ENCODE results near the gene EMILIN3.

The EMILIN3 gene

DNA sequence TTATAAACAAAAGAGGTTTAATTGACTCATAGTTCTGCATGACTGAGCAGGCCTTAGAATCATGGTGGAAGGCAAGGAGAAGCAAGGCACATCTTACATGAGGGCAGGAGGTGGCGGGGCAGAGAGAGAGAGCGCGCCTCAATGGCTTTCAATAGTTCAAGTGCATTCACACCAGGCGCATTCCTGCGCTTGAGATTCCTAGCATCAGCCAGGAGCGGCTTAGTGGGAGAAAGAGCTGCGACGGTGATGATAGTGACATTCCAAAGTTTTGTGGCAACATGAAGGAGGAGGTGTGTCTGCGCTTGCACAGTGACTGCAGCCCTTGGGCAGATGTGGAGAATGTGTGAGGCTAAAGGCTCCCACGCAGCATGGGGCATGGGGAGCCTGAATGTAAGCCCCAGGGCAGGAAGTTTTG, 25.0 kb upstream of the EMILIN3 start:
- no peak for DNase-seq

DNA sequence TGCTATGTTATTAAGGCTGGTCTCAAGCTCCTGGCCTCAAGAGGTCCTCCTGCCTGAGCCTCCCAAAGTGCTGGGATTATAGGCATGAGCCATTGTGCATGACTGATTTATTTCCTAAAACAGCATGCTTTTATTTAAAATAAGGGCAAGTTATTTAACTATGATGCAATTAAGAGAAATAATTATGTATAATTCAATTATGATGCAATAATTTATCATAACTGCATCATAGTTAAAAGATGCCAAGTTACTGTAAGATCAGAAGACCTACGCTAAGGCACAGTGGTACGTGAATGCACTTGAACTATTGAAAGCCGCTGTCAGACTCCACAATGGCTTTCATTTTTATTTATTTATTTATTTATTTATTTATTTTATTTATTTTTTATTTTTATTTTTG, 24.3 kb upstream of the EMILIN3 start:
- no peak for DNase-seq

DNA sequence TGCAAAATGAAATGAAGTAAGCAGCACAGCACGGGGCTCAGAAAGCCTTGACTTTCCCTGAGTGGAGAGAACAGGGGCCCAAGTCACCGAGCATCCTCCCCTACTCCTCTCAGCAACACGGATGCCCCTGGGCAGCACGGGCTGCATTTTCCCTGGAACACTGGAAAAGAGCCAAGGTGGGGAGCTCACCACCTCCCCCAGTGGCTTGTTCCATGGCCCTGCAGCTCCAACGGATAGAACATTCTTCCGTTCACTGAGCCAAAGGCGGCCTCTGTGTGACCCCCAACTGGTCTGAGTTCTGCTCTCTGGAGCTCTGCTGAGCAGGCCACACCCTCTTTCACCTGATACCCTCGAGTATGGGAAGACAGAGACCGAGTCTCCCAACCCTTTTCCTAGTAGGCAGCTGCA, 20.8 kb upstream of the EMILIN3 start:
- no peak for DNase-seq

DNA sequence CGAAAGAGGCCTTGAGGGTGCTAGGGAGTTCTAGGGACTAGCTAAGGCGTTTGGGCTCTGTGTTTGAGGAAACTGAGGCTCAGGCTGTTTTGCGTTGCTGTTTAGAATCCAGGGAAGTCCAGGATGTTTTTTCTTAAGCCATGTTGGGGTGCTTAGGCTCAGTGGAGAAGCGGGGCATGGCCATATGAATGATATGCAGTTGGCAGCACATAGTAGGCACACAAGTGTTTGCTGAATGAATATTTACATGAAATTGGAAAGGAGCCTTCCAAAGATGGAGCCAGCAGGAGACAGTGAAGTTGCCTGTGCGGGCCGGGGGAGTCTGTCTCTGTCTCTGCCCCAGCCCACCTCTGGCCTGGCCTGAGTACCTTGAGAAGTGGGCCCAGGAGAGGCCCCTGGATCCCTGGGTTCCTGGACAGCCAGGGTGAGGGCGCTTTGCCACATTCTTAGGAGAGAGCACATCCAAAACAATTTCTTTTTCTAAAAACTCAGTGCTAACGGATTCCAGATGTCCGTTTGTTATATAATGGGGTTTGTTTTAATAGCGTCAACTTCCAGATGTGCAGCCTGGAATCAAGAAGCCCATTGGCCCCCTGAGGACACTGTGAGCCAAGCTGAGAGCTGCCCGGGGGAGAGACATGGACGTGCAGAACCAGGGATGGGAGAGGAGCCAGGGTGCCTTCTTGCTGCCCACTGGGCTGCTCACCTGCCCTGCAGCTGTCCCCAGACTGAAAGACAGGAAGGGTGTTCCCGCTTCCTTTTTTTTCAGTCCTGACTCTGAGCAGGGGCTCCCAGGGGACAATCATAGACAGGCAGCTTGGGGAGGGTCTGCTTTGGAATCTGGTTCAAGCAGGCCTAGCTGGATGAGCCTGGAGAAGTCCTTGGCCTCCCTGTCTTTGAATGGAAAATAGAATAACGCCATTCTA, 20.1 kb upstream of the EMILIN3 start:
- DNase-seq = no peak

DNA sequence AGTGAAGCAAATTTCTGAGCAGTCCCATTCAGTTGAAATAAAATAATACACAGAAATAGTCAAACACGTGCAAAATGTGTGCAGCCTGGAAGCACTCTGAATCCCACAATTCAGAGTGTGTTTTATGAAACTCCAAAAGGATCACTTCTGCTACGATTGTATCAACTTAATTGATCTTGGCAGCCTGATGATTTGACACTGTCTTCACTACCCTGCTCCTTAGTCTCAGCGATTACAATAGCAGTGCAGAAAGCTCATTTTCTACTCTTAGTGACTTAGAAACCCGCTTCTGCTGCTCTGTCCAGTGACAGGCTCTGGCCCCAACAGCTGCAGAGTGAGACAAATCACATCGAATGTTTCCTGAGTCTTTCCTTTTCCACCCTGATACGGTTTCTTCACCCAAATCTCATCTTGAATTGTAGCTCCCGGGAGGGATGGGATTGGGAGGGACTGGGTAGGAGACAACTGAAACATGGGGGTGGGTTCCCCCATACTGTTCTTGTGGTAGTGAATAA, 16.2 kb upstream of the EMILIN3 start:
- DNase-seq = no peak

DNA sequence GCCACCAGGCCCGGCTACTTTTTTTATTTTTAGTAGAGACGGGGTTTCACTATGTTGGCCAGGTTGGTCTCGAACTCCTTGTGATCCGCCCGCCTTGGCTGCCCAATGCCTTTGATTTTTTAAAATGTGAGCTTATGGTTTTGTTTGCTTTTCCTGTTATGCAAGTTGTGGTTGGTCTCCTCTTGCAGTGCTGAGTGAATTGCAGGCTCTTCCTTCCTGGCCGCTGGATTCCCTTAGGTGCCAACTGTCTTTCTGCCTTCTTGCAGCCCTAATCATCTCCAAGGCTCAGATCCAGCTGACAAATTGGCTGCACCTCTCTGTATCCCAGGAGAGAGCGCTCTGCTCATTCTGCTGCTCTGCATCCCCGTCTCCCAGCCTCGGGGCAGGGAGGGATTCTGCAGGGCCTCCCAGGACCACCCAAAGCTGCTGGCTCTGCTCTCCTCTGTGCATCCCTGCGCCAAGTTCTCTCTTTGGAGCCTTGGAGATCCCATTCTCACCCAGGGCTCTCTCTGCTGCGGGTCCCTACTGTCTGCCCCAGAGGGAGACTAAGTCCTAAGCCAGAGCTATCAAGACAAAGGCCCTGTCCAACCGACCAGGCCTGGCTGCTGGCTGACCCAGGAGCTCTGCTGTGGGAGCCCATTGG, 14.1 kb upstream of the EMILIN3 start:
- DNase-seq = no peak

DNA sequence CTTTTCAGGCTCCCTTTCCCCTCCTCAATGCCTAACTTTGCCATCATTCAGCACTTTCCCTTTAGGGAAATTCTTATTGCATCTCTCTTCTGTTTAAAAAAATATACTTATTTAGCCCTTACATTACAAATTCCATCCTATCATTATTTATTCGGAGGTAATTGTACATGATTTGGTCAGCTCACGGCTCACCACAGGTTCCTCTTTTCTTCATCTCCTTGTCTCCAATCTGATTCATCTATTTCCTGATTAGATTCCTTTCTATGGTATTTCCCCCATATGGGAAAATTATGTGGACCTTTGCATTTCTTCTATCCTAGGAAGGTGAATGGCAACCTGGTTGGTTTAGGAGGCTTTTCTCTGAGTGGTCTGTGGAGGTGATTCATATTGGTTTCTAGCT, 12.9 kb upstream of the EMILIN3 start:
- no peak for DNase-seq

DNA sequence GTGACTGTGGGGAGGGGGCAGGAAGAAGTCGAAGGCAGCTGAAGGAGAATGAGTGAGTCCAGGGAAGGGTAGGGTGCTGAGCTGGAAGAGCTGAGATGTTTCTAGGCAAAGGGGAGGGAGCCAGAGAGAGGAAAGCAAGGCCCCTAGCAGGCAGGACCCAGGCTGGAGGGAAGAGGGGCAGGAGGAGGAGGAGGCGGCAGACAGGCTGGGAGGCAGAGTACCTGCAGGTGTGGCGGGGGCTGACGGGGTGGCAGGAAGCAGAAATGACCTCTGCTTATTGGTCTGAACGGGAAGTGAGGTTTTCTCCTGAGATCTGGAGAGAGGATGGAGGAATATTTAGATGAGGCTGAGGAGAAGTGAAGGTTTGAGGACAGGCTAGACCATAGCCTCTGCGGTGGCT, 10.7 kb upstream of the EMILIN3 start:
- DNase-seq = no peak

DNA sequence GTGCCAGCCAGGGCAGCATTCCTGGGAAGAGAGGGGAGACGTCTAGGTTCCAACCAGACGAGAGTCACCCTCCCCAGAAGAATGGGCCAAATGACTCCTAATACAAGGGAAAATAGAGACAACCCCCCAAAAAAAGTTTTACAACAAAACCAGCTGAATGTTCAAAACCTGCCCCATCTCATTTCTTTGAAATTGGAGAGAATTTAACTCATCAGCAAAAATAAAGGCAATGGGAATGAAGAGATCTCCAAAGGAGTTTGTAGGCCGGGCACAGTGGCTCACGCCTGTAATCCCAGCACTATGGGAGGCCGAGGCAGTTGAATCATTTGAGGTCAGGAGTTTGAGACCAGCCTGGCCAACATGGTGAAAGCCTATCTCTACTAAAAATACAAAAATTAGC, 9.7 kb upstream of the EMILIN3 start:
- no peak for DNase-seq

DNA sequence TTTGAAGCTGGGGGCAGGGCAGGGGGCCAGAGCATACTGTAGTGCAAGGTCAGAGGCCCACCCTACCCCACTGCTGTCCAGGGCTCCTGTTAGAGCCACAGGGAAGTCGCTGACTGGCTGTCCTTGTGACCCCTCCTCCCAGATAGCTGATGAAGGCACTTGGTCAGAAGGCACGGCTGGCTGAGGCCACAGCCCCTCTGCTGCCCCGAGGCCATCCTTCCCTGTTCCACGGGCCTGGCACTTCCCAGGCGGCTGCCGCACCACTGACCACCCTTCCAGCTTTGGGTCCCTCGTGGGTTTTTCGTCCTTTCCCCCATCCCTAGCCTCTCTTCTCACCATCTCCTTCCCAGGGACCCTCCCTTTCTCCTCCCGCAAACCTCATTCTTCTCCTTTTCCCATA, 9.2 kb upstream of the EMILIN3 start:
- no peak for DNase-seq

DNA sequence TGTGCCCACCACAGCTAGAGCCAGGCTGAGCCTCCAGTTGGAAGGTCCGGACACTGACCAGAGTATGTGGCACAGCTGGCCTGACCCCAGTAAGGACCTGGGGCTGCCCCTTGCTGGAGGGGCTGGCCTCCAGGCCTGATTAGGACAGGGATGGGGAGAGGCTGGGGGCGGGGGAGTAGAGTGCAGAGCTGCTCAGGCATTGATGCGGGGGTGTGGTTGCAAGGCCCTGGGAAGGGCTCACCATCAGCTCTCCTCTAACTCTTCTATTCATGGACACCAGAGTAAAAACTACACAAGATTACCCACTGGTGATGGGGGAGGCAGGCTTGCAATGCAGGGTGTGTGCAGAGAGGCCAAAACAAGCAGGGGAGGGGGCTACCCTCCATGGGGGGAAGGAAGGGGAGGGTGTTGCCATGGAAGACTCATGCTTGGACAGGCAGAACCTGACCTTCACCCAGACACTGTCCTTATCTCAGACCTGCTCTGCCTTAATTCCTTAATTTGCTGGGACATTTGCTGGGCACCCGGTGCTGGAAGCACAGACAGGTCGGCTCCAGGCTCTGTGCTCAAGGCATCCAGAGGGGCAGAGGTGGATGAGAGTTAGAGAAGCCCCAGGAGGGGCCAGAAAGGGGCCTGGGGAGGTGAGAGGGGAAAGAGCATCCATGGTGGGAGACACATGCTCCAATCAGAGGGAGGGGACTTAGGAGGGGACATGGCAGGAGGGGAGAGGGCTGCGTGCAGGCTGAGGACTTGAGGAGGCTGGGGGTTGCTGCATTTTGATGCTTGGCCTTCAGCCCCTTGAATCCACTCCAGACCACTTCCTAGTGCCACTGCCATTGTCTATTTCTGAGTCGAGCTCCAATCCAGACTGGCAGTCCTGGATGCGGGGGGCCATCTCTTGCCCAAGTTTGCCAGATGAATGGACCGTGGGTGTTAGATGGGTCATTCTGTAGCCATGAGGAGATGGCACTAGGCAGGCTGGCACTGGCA, 7.6 kb upstream of the EMILIN3 start:
- no peak for DNase-seq

DNA sequence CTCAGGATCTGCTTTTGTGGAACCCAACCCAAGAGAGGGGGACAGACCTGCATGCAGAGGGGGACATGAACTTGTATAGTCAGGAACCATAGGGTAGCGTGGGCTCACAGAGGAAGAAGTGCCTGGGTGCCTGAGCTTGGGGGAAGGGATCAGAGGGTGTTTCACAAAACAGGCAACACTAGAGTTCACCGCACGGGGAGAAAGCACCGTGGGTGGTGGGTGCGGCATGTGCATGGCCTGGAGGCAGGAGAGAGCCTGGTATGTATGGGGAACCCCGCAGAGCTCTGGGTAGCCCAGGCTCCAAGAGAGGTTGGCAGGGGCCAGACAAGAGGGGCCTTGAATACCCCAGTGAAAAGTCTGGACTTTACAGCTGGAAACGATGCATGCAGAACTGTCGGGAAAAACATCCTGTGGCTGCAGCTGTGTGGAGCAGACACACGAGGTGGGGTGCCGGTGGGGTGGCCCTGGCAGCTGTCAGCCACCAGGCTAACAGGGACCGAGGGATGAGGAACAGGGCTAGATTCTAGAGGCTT, 6.7 kb upstream of the EMILIN3 start:
- no peak for DNase-seq

DNA sequence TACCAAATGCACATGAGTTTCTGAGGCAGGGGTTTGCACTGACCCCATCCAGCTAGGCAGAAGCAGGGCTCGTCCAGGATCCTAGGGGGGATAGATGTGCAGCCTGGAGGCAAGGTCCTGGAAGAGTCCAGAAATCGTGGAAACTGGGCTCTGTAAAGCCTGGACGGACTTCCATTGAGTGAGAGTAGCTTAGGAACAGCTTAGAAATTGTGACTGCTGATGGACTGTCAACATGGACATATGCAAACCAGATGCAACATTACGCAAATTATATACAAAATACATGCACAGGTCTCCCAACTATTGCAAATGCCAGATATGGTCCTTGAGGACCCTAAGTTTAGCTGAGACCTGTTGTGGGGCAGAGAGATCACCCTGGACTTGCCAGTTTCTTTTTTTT, 4.8 kb upstream of the EMILIN3 start:
- DNase-seq = no peak

DNA sequence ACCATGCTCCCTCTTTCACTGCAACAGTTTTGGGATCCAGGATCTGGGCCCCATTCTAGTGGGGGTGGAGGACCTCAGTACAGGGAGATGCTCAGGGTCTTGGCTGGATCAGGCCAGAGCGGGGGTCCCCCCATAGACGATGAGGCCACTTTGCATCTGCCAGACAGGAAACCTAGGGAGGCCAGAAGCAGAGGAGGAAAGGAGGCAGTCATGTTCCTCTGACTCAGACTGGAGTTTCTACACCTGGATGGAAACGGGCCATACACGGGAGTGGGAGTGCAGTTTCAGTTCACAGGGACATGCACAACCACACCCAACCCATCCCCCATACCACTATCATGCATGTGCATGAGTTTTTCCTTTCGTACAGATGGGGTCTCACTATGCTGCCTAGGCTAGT, 3.6 kb upstream of the EMILIN3 start:
- no peak for DNase-seq

DNA sequence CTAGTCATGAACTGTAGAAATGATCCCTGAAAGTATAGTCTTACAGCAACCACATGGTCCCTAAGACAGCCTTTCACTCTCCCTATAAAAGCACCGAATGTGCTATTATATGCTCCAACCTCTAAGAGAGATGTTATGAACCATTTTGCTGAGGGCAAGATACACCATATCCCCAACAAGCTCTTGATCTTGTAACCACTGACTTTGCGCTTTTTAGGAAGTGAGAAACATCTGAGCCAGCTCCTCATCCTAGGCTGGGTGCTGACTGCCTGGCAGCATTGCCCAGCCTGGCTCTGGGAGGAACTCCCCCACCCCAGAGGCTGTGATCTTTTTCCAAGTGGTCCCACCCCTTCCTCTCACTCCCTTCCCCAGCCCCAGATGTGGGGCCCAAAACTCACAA, 3.1 kb upstream of the EMILIN3 start:
- no peak for DNase-seq

DNA sequence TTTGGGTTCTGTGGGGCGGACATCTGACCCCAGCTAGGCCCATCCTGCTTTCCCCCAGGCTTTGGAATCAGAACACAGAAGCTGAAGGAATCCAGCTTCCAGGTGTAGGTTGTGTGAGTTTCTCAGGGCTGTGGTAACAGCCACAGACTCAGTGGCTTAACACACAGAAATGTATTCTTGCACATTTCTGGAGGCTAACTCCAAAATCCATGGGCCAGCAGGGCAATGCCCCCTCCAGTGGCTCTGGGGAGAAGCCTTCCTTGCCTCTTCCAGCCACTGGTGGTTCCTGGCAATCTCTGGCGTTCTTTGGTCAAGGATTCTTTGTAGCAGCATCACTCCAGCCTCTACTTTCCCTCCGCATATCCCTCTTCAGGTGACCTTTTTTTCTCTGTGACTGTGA, 1.3 kb upstream of the EMILIN3 start:
- no peak for DNase-seq

DNA sequence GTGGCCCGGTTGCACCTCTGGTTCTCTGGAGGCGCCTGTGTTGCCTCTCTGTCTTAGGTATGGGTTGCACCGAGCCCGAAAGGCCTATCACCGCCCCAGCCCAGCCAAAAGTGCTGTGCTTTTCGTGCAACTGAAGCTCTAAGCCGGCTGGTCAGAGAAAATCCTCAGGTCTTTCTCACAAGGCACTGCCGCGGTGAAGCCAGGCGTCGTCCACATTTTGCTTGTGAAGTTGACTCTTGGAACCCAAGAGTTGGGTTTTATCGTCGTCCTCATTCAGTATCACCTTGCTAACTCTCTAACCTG, 726 bp upstream of the EMILIN3 start:
- DNase-seq = no peak

DNA sequence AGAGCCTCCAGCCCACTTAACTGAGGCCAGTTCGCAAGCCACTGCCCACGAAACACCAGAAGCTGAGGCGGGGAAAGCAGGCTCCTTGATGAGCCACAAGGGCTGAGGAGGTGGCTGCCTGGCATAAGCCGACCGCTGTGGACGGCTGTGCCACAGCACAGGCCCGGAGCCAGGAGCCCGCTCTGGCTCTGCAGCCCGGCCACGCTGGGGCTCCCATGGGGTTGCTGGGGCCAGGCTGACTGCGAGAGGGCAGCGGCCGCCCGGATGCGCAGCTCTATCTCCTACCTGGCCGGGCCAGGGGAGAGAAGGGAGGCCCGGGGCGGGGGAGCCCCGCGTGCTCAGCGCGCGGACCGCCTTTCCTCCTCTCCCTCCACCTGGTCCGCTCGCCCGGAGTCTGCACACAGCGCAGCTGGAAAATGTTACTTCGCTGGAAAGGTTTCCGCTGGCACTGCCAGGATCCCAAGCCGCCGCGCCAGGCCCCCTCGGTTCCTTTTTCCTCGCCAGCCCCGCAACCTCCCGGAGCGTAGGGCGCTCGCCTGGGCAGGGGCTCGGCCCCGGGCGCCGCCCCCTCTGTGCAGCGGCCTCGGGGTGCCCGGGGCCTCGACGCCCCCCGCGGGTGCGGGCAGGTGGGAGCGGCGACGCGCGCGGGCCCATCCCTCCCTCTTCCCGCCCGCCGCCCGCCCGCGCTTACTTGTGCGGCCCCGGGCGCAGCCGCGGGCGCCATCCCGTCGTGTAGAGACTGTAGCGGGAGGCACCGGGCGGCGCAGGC, 657 bp downstream of the EMILIN3 start:
- no peak for DNase-seq

DNA sequence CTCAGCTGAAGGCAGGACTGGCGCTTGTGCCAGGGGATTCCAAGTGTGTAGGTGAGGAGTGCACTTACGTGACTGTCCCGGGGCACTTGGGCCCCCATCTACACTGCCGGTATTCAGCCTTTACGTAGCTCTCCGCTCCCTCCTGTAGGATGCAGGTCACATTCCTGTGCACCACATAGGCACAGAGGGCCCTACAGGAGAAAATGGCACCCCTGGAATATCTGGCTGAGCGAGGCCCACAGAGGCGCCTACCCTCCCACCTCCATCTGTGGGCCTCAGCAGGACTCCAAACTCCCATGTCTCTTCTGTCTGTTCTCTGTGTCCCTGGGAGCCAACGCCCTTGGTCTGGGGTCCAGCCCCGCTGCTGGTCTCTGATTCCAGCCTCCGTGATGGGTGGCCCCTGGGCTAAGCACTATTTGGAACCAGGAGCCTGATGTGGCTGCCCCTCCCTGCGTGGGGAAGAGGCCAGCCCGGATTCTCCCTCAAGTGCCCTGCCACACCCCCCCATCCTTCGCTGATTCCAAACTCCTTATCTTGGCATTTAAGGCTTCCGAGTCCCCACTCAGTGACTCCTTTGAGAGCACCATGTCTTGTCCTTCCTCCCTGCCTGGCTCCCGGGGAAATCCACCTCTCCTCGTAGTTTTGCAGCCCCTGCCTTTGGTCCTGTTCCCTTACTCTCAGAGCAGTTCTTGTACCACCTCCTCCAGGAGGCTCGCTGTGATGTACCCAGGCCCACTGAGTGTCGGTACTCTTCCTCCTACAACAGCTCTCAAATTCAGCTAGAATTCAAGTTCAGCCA, 1.5 kb downstream of the EMILIN3 start:
- no peak for DNase-seq

DNA sequence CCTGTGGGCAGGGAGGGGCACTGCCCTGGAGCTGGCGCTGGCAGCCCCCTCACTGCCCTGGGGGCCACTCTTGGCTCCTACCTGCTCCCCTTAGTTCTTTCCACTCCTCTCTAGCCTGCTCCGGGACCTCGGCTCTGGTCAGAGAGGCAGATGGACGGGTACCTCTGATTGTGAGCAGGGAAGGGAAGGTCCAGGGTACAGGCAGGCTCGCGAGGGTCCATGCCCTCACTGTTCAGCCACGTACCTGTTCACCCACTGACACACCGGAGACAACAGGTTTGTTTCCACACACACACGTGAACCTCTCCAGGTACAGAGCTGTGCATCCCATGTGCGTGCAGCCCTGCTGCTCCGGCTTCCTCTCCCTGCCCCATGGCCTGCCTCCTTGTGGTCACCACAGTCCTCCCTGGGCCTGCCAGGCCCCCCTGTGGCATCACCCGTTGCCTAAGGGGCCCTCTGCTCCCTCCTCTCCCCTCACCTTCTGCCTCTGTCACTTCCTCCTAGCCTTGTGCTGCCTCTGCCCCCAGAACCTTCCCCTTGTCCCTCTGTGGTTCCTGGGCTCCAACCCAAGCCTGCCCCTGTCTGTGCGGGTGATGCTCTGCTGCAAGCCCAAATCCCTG, 2.3 kb downstream of the EMILIN3 start:
- no peak for DNase-seq

DNA sequence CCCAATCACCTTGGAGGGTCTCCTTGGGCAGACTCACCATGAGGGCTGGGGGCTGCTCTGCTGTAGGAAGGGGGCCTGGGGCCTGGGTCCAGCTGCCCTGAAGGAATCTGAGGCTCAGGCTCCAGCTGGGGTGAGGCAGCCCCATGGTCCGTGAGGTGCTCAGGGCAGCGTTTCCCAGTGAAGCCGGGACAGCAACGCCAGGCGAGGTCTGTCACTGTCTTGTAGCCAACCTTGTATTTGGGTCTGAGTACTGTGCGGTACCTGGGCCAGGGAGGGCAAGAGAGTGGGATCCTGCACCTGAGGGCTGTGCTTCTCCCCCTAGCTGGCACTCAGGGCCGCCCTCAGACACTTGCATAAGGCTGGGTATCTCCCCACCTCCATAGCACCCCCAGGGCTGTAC, 3.0 kb downstream of the EMILIN3 start:
- no peak for DNase-seq

Measured in NCI-H1694 (cell line).